Osteocyte (in vitro differentiated cells): ENCODE data around the gene DPP6. TPM values are rescaled to one million over a fixed set of nuclear protein-coding genes. Genes with fewer than 3 reads are reported as not detected.

Experiments
- DNase-seq: peaks from one replicate; pipeline ENCODE4 v3.0.0; 2021; ENCODE audit warnings: mixed read lengths; ENCODE audit not compliant: unreplicated experiment; ENCODE audit errors: extremely low spot score
- H3K27ac Mint-ChIP-seq: one replicate; pipeline ENCODE4 v1.8.0; 2021; ENCODE audit warnings: mild to moderate bottlenecking, mixed read lengths; ENCODE audit not compliant: unreplicated experiment
- H3K27me3 Mint-ChIP-seq: one replicate; pipeline ENCODE4 v1.8.0; 2021; ENCODE audit warnings: mixed read lengths; ENCODE audit not compliant: unreplicated experiment
- H3K36me3 Mint-ChIP-seq: one replicate; pipeline ENCODE4 v1.8.0; 2021; ENCODE audit warnings: mixed read lengths; ENCODE audit not compliant: unreplicated experiment
- H3K4me1 Mint-ChIP-seq: one replicate; pipeline ENCODE4 v1.8.0; 2021; ENCODE audit warnings: mixed read lengths; ENCODE audit not compliant: unreplicated experiment
- H3K4me3 Mint-ChIP-seq: one replicate; pipeline ENCODE4 v1.8.0; 2021; ENCODE audit warnings: mild to moderate bottlenecking, moderate library complexity, mixed read lengths; ENCODE audit not compliant: unreplicated experiment
- H3K9me3 Mint-ChIP-seq: one replicate; pipeline ENCODE4 v1.8.0; 2021; ENCODE audit warnings: mixed read lengths; ENCODE audit not compliant: unreplicated experiment
- CTCF ChIP-seq: fragments of 200-600 bp; sonication (generic); IDR thresholded peaks from 2 replicates; pipeline ENCODE4 v1.5.0; 2021; ENCODE audit warnings: antibody characterized with exemption, mild to moderate bottlenecking, moderate library complexity
- total RNA-seq: library from RNA; stranded (reverse); gene quantifications from 2 replicates; pipeline ENCODE4 v1.2.1, GENCODE V29; 2021

The DPP6 gene
- total RNA-seq, 1 donor from 2014 or later: not detected

GRCh38 chr7:154840086-154840485, 787.9 kb downstream of the DPP6 start:
- Mint-ChIP-seq H3K27me3 (no peaks in the 10 kb centered on the region), H3K9me3 (peaks cover 31% of the 10 kb centered on the region), H3K4me3 (no peak overlapping the region), H3K4me1 (no peaks in the 10 kb centered on the region), H3K36me3 (no peaks in the 10 kb centered on the region), H3K27ac (no peak overlapping the region)
- TF ChIP-seq CTCF: no peak
- DNase-seq: no peak

GRCh38 chr7:154841731-154842331, 789.6 kb downstream of the DPP6 start:
- Mint-ChIP-seq H3K27ac (no peak overlapping the region), H3K36me3 (no peaks in the 10 kb centered on the region), H3K4me1 (no peaks in the 10 kb centered on the region), H3K27me3 (no peaks in the 10 kb centered on the region), H3K9me3 (peaks cover 38% of the 10 kb centered on the region), H3K4me3 (no peak overlapping the region)
- no peak for TF ChIP-seq CTCF
- no peak for DNase-seq

GRCh38 chr7:154842591-154842990, 790.4 kb downstream of the DPP6 start:
- Mint-ChIP-seq H3K4me1 (no peaks in the 10 kb centered on the region), H3K9me3 (peaks cover 38% of the 10 kb centered on the region), H3K4me3 (no peak overlapping the region), H3K27ac (no peak overlapping the region), H3K36me3 (no peaks in the 10 kb centered on the region), H3K27me3 (no peaks in the 10 kb centered on the region)
- DNase-seq: no peak
- no peak for TF ChIP-seq CTCF

- no peak overlapping the region for H3K27ac Mint-ChIP-seq
- H3K4me3 Mint-ChIP-seq: no peak overlapping the region
- no peak for DNase-seq
- no peak for TF ChIP-seq CTCF
- H3K27me3 Mint-ChIP-seq: no peaks in the 10 kb centered on the region
- peaks cover 38% of the 10 kb centered on the region for H3K9me3 Mint-ChIP-seq
- H3K4me1 Mint-ChIP-seq: no peaks in the 10 kb centered on the region
- no peaks in the 10 kb centered on the region for H3K36me3 Mint-ChIP-seq
These were observed 791.6 kb downstream of the DPP6 start for GRCh38 chr7:154843670-154844237.

GRCh38 chr7:154844499-154844898, 792.3 kb downstream of the DPP6 start:
- no peak overlapping the region for H3K27ac Mint-ChIP-seq
- peaks cover 42% of the 10 kb centered on the region for H3K9me3 Mint-ChIP-seq
- H3K27me3 Mint-ChIP-seq: no peaks in the 10 kb centered on the region
- no peak overlapping the region for H3K4me3 Mint-ChIP-seq
- no peak for TF ChIP-seq CTCF
- H3K4me1 Mint-ChIP-seq: no peaks in the 10 kb centered on the region
- no peaks in the 10 kb centered on the region for H3K36me3 Mint-ChIP-seq
- DNase-seq: no peak
